Mesenchymal stem cell (in vitro differentiated cells and primary cell): ENCODE results near the gene RLN2.

Experiments used
- DNase-seq: peaks from one replicate; pipeline ENCODE4 v3.0.0-alpha.2; 2013
- H2AFZ ChIP-seq: one replicate; pipeline ENCODE4 v1.6.1; 2013; ENCODE audit warnings: low read depth, mild to moderate bottlenecking, control low read depth, inconsistent platforms, low read length, moderate library complexity
- H2AK5ac ChIP-seq: 2 replicates; pipeline ENCODE4 v1.6.1; 2013; ENCODE audit warnings: low read length, moderate library complexity, mild to moderate bottlenecking, inconsistent platforms; ENCODE audit not compliant: severe bottlenecking
- H2BK120ac ChIP-seq: one replicate; pipeline ENCODE4 v1.6.1; 2013; ENCODE audit warnings: low read depth, mild to moderate bottlenecking, inconsistent platforms, low read length, moderate library complexity
- H2BK12ac ChIP-seq, 2 experiments: one replicate each; pipeline ENCODE4 v1.6.1; 2013; ENCODE audit warnings: inconsistent platforms in 2 of 2, low read length in 2 of 2, mild to moderate bottlenecking in 2 of 2, moderate library complexity in 2 of 2, control low read depth in 1 of 2
- H2BK15ac ChIP-seq: one replicate; pipeline ENCODE4 v1.6.1; 2013; ENCODE audit warnings: mild to moderate bottlenecking, low read depth, inconsistent platforms; ENCODE audit not compliant: poor library complexity, severe bottlenecking
- H2BK5ac ChIP-seq: 2 replicates; pipeline ENCODE4 v1.6.1; 2013; ENCODE audit warnings: low read depth, mild to moderate bottlenecking, low read length, control low read depth, inconsistent platforms; ENCODE audit not compliant: poor library complexity, severe bottlenecking
- H3K14ac ChIP-seq, 2 experiments: one replicate each; pipeline ENCODE4 v1.6.1; 2013; ENCODE audit warnings: inconsistent platforms in 2 of 2, low read length in 2 of 2, control low read depth in 1 of 2, mild to moderate bottlenecking in 1 of 2, moderate library complexity in 1 of 2
- H3K18ac ChIP-seq, 2 experiments: one replicate each; pipeline ENCODE4 v1.6.1; 2013; ENCODE audit warnings: inconsistent platforms in 2 of 2, low read length in 2 of 2, control low read depth in 1 of 2, low read depth in 1 of 2, mild to moderate bottlenecking in 1 of 2
- H3K23ac ChIP-seq, 2 experiments: one replicate each; pipeline ENCODE4 v1.6.1; 2013; ENCODE audit warnings: inconsistent platforms in 2 of 2, low read length in 2 of 2, mild to moderate bottlenecking in 2 of 2, moderate library complexity in 2 of 2, control low read depth in 1 of 2
- H3K27ac ChIP-seq: 2 replicates; pipeline ENCODE4 v1.5.1; 2013; ENCODE audit warnings: mild to moderate bottlenecking, moderate library complexity, low read length, control low read depth, inconsistent platforms; ENCODE audit not compliant: poor library complexity, severe bottlenecking
- H3K27me3 ChIP-seq, 2 experiments: 2 replicates each; pipeline versions ENCODE4 v1.6.1 to v1.7.0; 2013; ENCODE audit warnings: low read length in 2 of 2, mild to moderate bottlenecking in 2 of 2, moderate library complexity in 2 of 2, control low read depth in 1 of 2, inconsistent platforms in 1 of 2; ENCODE audit not compliant: control insufficient read depth in 1 of 2, insufficient read depth in 1 of 2
- H3K36me3 ChIP-seq, 2 experiments: 2 replicates each; pipeline versions ENCODE4 v1.6.1 to v1.7.0; 2013; ENCODE audit warnings: low read length in 2 of 2, control low read depth in 1 of 2, inconsistent platforms in 1 of 2, low read depth in 1 of 2, mild to moderate bottlenecking in 1 of 2; ENCODE audit not compliant: insufficient read depth in 2 of 2, control insufficient read depth in 1 of 2
- H3K4ac ChIP-seq, 2 experiments: one replicate each; pipeline ENCODE4 v1.6.1; 2013; ENCODE audit warnings: inconsistent platforms in 2 of 2, low read length in 2 of 2, mild to moderate bottlenecking in 2 of 2, moderate library complexity in 2 of 2, control low read depth in 1 of 2, low read depth in 1 of 2
- H3K4me1 ChIP-seq: 2 replicates; pipeline ENCODE4 v1.6.1; 2013; ENCODE audit warnings: low read depth, low read length, control low read depth; ENCODE audit not compliant: control insufficient read depth, insufficient read depth
- H3K4me2 ChIP-seq: 2 replicates; pipeline ENCODE4 v1.6.1; 2013; ENCODE audit warnings: low read length, mild to moderate bottlenecking, inconsistent platforms; ENCODE audit not compliant: poor library complexity, severe bottlenecking
- H3K4me3 ChIP-seq, 2 experiments: 2 replicates each; pipeline versions ENCODE4 v1.5.1 to v1.7.0; 2013; ENCODE audit warnings: low read length in 2 of 2, mild to moderate bottlenecking in 2 of 2, control low read depth in 1 of 2, low read depth in 1 of 2; ENCODE audit not compliant: insufficient read depth in 1 of 2
- H3K79me1 ChIP-seq: replicated peaks from 2 replicates; pipeline ENCODE4 v1.6.1; 2013; ENCODE audit warnings: mild to moderate bottlenecking, control low read depth, low read length, inconsistent platforms; ENCODE audit not compliant: poor library complexity, severe bottlenecking
- H3K9ac ChIP-seq: 2 replicates; pipeline ENCODE4 v1.7.0; 2013; ENCODE audit warnings: mild to moderate bottlenecking, low read length, moderate library complexity
- H3K9me3 ChIP-seq: 2 replicates; pipeline ENCODE4 v1.7.0; 2013; ENCODE audit warnings: mild to moderate bottlenecking, low read length; ENCODE audit not compliant: control insufficient read depth
- H4K8ac ChIP-seq: one replicate; pipeline ENCODE4 v1.6.1; 2013; ENCODE audit warnings: inconsistent platforms, mild to moderate bottlenecking, low read length, moderate library complexity
- H4K91ac ChIP-seq: one replicate; pipeline ENCODE4 v1.6.1; 2013; ENCODE audit warnings: mild to moderate bottlenecking, low read length, inconsistent platforms
- WGBS: methylation state at CpG from one replicate; pipeline ENCODE4 v1.1.7; 2013; ENCODE audit warnings: mixed read lengths; 5-methylcytosine and 5-hydroxymethylcytosine counted together

RLN2 gene

GRCh38 chr9:5292141-5292540 lies 12.4 kb downstream of the RLN2 start:
- peaks cover 0 to 10% of the 10 kb centered on the region in 2 experiments for H3K27me3 ChIP-seq
- no peak overlapping the region for H2BK15ac ChIP-seq
- H2AFZ ChIP-seq, result no peak overlapping the region
- H3K18ac ChIP-seq, result no peak overlapping the region
- no peak overlapping the region for H2BK120ac ChIP-seq
- no peaks in the 10 kb centered on the region for H3K4me1 ChIP-seq
- no peak overlapping the region for H2BK12ac ChIP-seq
- H3K9me3 ChIP-seq, result peaks cover 10% of the 10 kb centered on the region
- peak; percentile 81 for DNase-seq
- H3K23ac ChIP-seq, result no peak overlapping the region
- H3K27ac ChIP-seq, result no peak overlapping the region
- no peak overlapping the region for H4K91ac ChIP-seq
- H3K9ac ChIP-seq, result no peak overlapping the region
- 33% methylated on average over 1 of the region's 1 CpG for WGBS
- H3K14ac ChIP-seq, result no peak overlapping the region
- H2BK5ac ChIP-seq, result no peak overlapping the region
- no peak overlapping the region for H2AK5ac ChIP-seq
- H3K4ac ChIP-seq, result no peak overlapping the region
- no peak overlapping the region for H3K4me2 ChIP-seq
- H3K4me3 ChIP-seq, result no peak overlapping the region
- H3K79me1 ChIP-seq, result no peaks in the 10 kb centered on the region
- no peak overlapping the region for H4K8ac ChIP-seq
- H3K36me3 ChIP-seq, result no peaks in the 10 kb centered on the region

- Histone ChIP-seq H3K18ac (no peak overlapping the region), H3K36me3 (no peaks in the 10 kb centered on the region), H4K8ac (no peak overlapping the region), H3K9me3 (peaks cover 4% of the 10 kb centered on the region), H3K27me3 (peaks cover 0 to 5% of the 10 kb centered on the region in 2 experiments), H2AK5ac (no peak overlapping the region), H3K23ac (no peak overlapping the region), H3K9ac (no peak overlapping the region), H2AFZ (no peak overlapping the region), H2BK5ac (no peak overlapping the region), H2BK120ac (no peak overlapping the region), H2BK15ac (no peak overlapping the region), H3K27ac (no peak overlapping the region), H3K4ac (no peak overlapping the region), H3K14ac (no peak overlapping the region), H4K91ac (no peak overlapping the region), H3K4me2 (no peak overlapping the region), H3K79me1 (no peaks in the 10 kb centered on the region), H3K4me3 (no peak overlapping the region), H3K4me1 (no peaks in the 10 kb centered on the region), H2BK12ac (no peak overlapping the region)
- no peak for DNase-seq
- WGBS, result no CpG with 5 or more reads among the region's 1 CpG
Measured at GRCh38 chr9:5288591-5288990, 15.9 kb downstream of the RLN2 start.

DNA sequence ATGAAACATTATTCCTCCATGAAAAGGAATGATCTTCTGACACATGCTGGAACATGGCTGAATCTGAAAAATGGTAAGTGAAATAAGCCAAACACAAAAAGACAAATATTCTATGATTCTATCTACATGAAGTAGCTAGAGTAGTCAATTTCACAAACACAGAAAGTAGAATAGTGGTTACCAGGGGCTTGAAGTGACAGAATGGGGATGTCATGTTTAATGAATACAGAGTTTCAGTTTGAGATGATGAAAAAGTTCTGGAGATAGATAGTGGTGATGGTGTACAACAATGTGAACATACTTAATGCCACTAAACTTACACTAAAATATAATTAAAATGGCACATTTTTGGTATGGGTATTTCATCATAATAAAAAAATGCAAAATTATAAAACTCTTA lies 18.3 kb downstream of the RLN2 start:
- H2AFZ ChIP-seq, result no peak overlapping the region
- H3K79me1 ChIP-seq, result no peaks in the 10 kb centered on the region
- no peak overlapping the region for H3K23ac ChIP-seq
- no peak overlapping the region for H2BK15ac ChIP-seq
- no peaks in the 10 kb centered on the region for H3K9me3 ChIP-seq
- H3K4me1 ChIP-seq, result no peaks in the 10 kb centered on the region
- no peak overlapping the region for H3K27ac ChIP-seq
- H2AK5ac ChIP-seq, result no peak overlapping the region
- no peak overlapping the region for H3K4me2 ChIP-seq
- no peak overlapping the region for H2BK12ac ChIP-seq
- no peak overlapping the region for H3K14ac ChIP-seq
- H4K91ac ChIP-seq, result no peak overlapping the region
- H2BK5ac ChIP-seq, result no peak overlapping the region
- no peak for DNase-seq
- no peak overlapping the region for H3K9ac ChIP-seq
- no peak overlapping the region for H3K18ac ChIP-seq
- no peaks in the 10 kb centered on the region for H3K36me3 ChIP-seq
- no peak overlapping the region for H3K4ac ChIP-seq
- H3K27me3 ChIP-seq, result no peaks in the 10 kb centered on the region
- H3K4me3 ChIP-seq, result no peak overlapping the region
- no peak overlapping the region for H2BK120ac ChIP-seq
- no peak overlapping the region for H4K8ac ChIP-seq

DNA sequence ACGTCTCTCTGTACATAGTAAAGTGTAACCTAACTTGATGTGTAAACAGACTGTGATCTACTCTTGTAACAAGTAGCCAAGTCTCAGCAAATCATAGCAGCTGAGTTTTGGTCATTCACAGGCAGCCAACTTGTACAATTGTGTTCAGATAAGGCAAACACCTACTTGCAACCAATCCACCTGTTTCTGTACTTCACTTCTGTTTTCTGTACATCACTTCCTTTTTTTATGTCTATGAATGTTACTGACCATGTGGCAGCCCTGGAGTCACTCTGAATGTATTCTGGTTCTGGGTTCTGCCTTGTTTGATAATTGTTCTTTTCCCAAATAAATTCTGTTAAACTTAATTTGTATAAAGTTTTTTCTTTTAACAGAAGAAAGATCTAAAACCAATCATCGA lies 26.0 kb downstream of the RLN2 start:
- no peak overlapping the region for H3K4ac ChIP-seq
- H2BK12ac ChIP-seq, result no peak overlapping the region
- H4K91ac ChIP-seq, result no peak overlapping the region
- no peak overlapping the region for H2BK5ac ChIP-seq
- H2AK5ac ChIP-seq, result no peak overlapping the region
- no peak overlapping the region for H3K4me2 ChIP-seq
- H2BK15ac ChIP-seq, result no peak overlapping the region
- no peaks in the 10 kb centered on the region for H3K4me1 ChIP-seq
- no peak overlapping the region for H3K18ac ChIP-seq
- no peak overlapping the region for H2AFZ ChIP-seq
- H4K8ac ChIP-seq, result no peak overlapping the region
- no peaks in the 10 kb centered on the region for H3K36me3 ChIP-seq
- H3K9ac ChIP-seq, result no peak overlapping the region
- no peaks in the 10 kb centered on the region for H3K27me3 ChIP-seq
- H3K79me1 ChIP-seq, result no peaks in the 10 kb centered on the region
- H3K9me3 ChIP-seq, result no peaks in the 10 kb centered on the region
- H3K27ac ChIP-seq, result no peak overlapping the region
- no peak overlapping the region for H3K23ac ChIP-seq
- WGBS, result 75% methylated on average over 1 of the region's 2 CpGs
- peak overlapping the region; percentile 34 for H2BK120ac ChIP-seq
- H3K14ac ChIP-seq, result no peak overlapping the region
- DNase-seq, result no peak
- H3K4me3 ChIP-seq, result no peak overlapping the region
